Activated CD8-positive, alpha-beta T cell treated with anti-CD3 and anti-CD28 coated beads for 36 hours (primary cell): ENCODE results near the gene PTPRN2. TPM values are rescaled to one million over a fixed set of nuclear protein-coding genes. Genes with fewer than 3 reads are reported as not detected.

ENCODE experiments used
- ATAC-seq: fragments of 200-7000 bp; cut with Tn5 transposase; one replicate; pipeline ENCODE4 v1.10.0; 2021; ENCODE audit warnings: mild to moderate bottlenecking, moderate library complexity
- CTCF ChIA-PET: fragments of 350-600 bp; sonication (Branson Sonifier 250); formaldehyde crosslinking; loops from one replicate; lab custom pipeline; 2021; ENCODE audit warnings: antibody characterized with exemption; lab: Charles Lee
- POLR2A ChIA-PET: fragments of 350-600 bp; sonication (Branson Sonifier 250); formaldehyde crosslinking; loops from one replicate; lab custom pipeline; 2021; ENCODE audit warnings: antibody characterized with exemption; lab: Charles Lee
- DNase-seq: peaks from one replicate; pipeline ENCODE4 v3.0.0-alpha.2; 2020
- H3K27ac Mint-ChIP-seq: one replicate; pipeline ENCODE4 v1.8.0; 2021; ENCODE audit warnings: mild to moderate bottlenecking, mixed read lengths
- H3K27me3 Mint-ChIP-seq: one replicate; pipeline ENCODE4 v1.8.0; 2021; ENCODE audit warnings: mixed read lengths
- H3K36me3 Mint-ChIP-seq: one replicate; pipeline ENCODE4 v1.8.0; 2021; ENCODE audit warnings: low read depth, mixed read lengths
- H3K4me1 Mint-ChIP-seq: one replicate; pipeline ENCODE4 v1.8.0; 2021; ENCODE audit warnings: low read depth, mixed read lengths
- H3K4me3 Mint-ChIP-seq: one replicate; pipeline ENCODE4 v1.8.0; 2021; ENCODE audit warnings: mild to moderate bottlenecking, moderate library complexity, mixed read lengths
- H3K9me3 Mint-ChIP-seq: one replicate; pipeline ENCODE4 v1.8.0; 2021; ENCODE audit warnings: mixed read lengths
- CTCF ChIP-seq: fragments of 200-600 bp; IDR thresholded peaks from one replicate; pipeline ENCODE4 v1.8.0; 2022; ENCODE audit warnings: antibody characterized with exemption, mild to moderate bottlenecking
- intact Hi-C: fragments of 100-400 bp; cut with micrococcal nuclease; formaldehyde crosslinking; loops from one replicate; pipeline ENCODE4 v1.10.0; 2022
- total RNA-seq, 2 experiments: library from RNA; stranded (reverse); gene quantifications; one replicate each; pipeline ENCODE4 v1.2.3, GENCODE V29; 2021

PTPRN2 gene
- total RNA-seq, 2 experiments from 2014 or later: 0.49 to 0.65 TPM

- ChIA-PET CTCF (no interaction called here), POLR2A (interaction anchor here (1.5 kb wide), 1 partner anchor 56 kb away, joined by 3 read pairs; no protein-coding TSS in a partner anchor)
- peaks cover 7% of the 10 kb centered on the region for H3K4me1 Mint-ChIP-seq
- H3K27me3 Mint-ChIP-seq: no peaks in the 10 kb centered on the region
- no peaks in the 10 kb centered on the region for H3K36me3 Mint-ChIP-seq
- intact Hi-C loops: no loop called here
- ATAC-seq (no peak), DNase-seq (peak; percentile 20)
- TF ChIP-seq CTCF: no peak
- H3K4me3 Mint-ChIP-seq: no peak overlapping the region
- no peak overlapping the region for H3K27ac Mint-ChIP-seq
- H3K9me3 Mint-ChIP-seq: no peaks in the 10 kb centered on the region
Measured at GRCh38 chr7:157657741-157658740, 929.6 kb downstream of the PTPRN2 start.

GRCh38 chr7:157656195-157656769, 931.3 kb downstream of the PTPRN2 start:
- DNase-seq (no peak), ATAC-seq (no peak)
- Mint-ChIP-seq H3K9me3 (no peaks in the 10 kb centered on the region), H3K27ac (no peak overlapping the region), H3K27me3 (no peaks in the 10 kb centered on the region), H3K36me3 (no peaks in the 10 kb centered on the region), H3K4me1 (peaks cover 7% of the 10 kb centered on the region), H3K4me3 (no peak overlapping the region)
- POLR2A ChIA-PET: no interaction called here
- intact Hi-C loops: no loop called here
- CTCF ChIA-PET: no interaction called here
- TF ChIP-seq CTCF: no peak

- intact Hi-C loops: no loop called here
- no peaks in the 10 kb centered on the region for H3K9me3 Mint-ChIP-seq
- CTCF ChIA-PET: no interaction called here
- no peaks in the 10 kb centered on the region for H3K27me3 Mint-ChIP-seq
- no peaks in the 10 kb centered on the region for H3K4me1 Mint-ChIP-seq
- no peaks in the 10 kb centered on the region for H3K36me3 Mint-ChIP-seq
- H3K27ac Mint-ChIP-seq: no peak overlapping the region
- ATAC-seq: no peak
- H3K4me3 Mint-ChIP-seq: no peak overlapping the region
- no peak for DNase-seq
- POLR2A ChIA-PET: no interaction called here
- no peak for TF ChIP-seq CTCF
Measured at GRCh38 chr7:157654350-157654749, 933.3 kb downstream of the PTPRN2 start.

GRCh38 chr7:157653827-157654207, 933.8 kb downstream of the PTPRN2 start:
- ChIA-PET CTCF (no interaction called here), POLR2A (no interaction called here)
- no peak for ATAC-seq
- H3K27ac Mint-ChIP-seq: no peak overlapping the region
- H3K4me3 Mint-ChIP-seq: no peak overlapping the region
- H3K4me1 Mint-ChIP-seq: no peaks in the 10 kb centered on the region
- H3K36me3 Mint-ChIP-seq: no peaks in the 10 kb centered on the region
- intact Hi-C loops: no loop called here
- TF ChIP-seq CTCF: no peak
- DNase-seq: no peak
- H3K27me3 Mint-ChIP-seq: no peaks in the 10 kb centered on the region
- H3K9me3 Mint-ChIP-seq: no peaks in the 10 kb centered on the region
